WTC11 (cell line): ENCODE results near the gene KLRF1. TPM values are rescaled to one million over a fixed set of nuclear protein-coding genes. Genes with fewer than 3 reads are reported as not detected.

Source experiments
- ATAC-seq: fragments of 200-7000 bp; cut with Tn5 transposase; 2 replicates; pipeline ENCODE4 v1.10.0; 2021; ENCODE audit warnings: mild to moderate bottlenecking, moderate library complexity
- CTCF ChIA-PET: fragments of 300-600 bp; sonication (Branson Sonifier 250); formaldehyde crosslinking; loops from one replicate; lab custom pipeline; 2021; ENCODE audit warnings: antibody characterized with exemption; lab: Charles Lee
- POLR2A ChIA-PET: fragments of 350-600 bp; sonication (Branson Sonifier 250); formaldehyde crosslinking; loops from one replicate; lab custom pipeline; 2021; ENCODE audit warnings: antibody characterized with exemption; lab: Charles Lee
- DNase-seq: peaks from one replicate; pipeline ENCODE4 v3.0.0; 2021; ENCODE audit warnings: low spot score
- H3K27ac Mint-ChIP-seq: 2 replicates; pipeline ENCODE4 v1.8.0; 2021; ENCODE audit warnings: mixed read lengths
- H3K27me3 Mint-ChIP-seq: 2 replicates; pipeline ENCODE4 v1.8.0; 2021; ENCODE audit warnings: low read depth, mild to moderate bottlenecking, moderate library complexity, mixed read lengths
- H3K36me3 Mint-ChIP-seq: 2 replicates; pipeline ENCODE4 v1.8.0; 2021; ENCODE audit warnings: mixed read lengths
- H3K4me1 Mint-ChIP-seq: 2 replicates; pipeline ENCODE4 v1.8.0; 2022; ENCODE audit warnings: mixed read lengths
- H3K4me3 Mint-ChIP-seq: 2 replicates; pipeline ENCODE4 v1.8.0; 2021; ENCODE audit warnings: mild to moderate bottlenecking, moderate library complexity, mixed read lengths
- H3K9me3 Mint-ChIP-seq: 2 replicates; pipeline ENCODE4 v1.8.0; 2021; ENCODE audit warnings: mixed read lengths
- ATF1 ChIP-seq: sonication (generic); formaldehyde crosslinking; IDR thresholded peaks from 2 replicates; pipeline ENCODE4 v1.8.1; 2023; ENCODE audit warnings: mild to moderate bottlenecking, moderate library complexity, missing genetic modification reagents
- ATF6 ChIP-seq: sonication (generic); formaldehyde crosslinking; IDR thresholded peaks from 2 replicates; pipeline ENCODE4 v1.8.1; 2023; ENCODE audit warnings: mild to moderate bottlenecking, missing genetic modification reagents
- CBFB ChIP-seq: sonication (generic); formaldehyde crosslinking; IDR thresholded peaks from 2 replicates; pipeline ENCODE4 v1.8.1; 2022; ENCODE audit warnings: mild to moderate bottlenecking, low read depth, missing genetic modification reagents
- E2F5 ChIP-seq: sonication (generic); formaldehyde crosslinking; IDR thresholded peaks from 2 replicates; pipeline ENCODE4 v1.8.1; 2022; ENCODE audit warnings: mild to moderate bottlenecking, moderate library complexity, missing genetic modification reagents
- EMX1 ChIP-seq: fragments of 250-450 bp; sonication (Bioruptor Pico); IDR thresholded peaks from 2 replicates; pipeline ENCODE4 v1.8.0; 2021; ENCODE audit warnings: mild to moderate bottlenecking
- FOXP4 ChIP-seq: sonication (generic); formaldehyde crosslinking; IDR thresholded peaks from 2 replicates; pipeline ENCODE4 v1.8.0; 2022; ENCODE audit warnings: mild to moderate bottlenecking, missing genetic modification reagents
- GABPB1 ChIP-seq: sonication (generic); formaldehyde crosslinking; IDR thresholded peaks from 2 replicates; pipeline ENCODE4 v1.8.1; 2023; ENCODE audit warnings: mild to moderate bottlenecking, missing genetic modification reagents
- GRHL2 ChIP-seq: fragments of 250-450 bp; sonication (Bioruptor Pico); IDR thresholded peaks from 2 replicates; pipeline ENCODE4 v1.8.0; 2022; ENCODE audit warnings: mild to moderate bottlenecking, moderate library complexity; ENCODE audit not compliant: insufficient replicate concordance, severe bottlenecking
- GTF2I ChIP-seq: fragments of 250-450 bp; sonication (Bioruptor Pico); conservative IDR thresholded peaks from 2 replicates; pipeline ENCODE4 v1.4.0; 2021; ENCODE audit warnings: mild to moderate bottlenecking
- JAZF1 ChIP-seq: fragments of 250-450 bp; sonication (Bioruptor Pico); IDR thresholded peaks from 2 replicates; pipeline ENCODE4 v1.9.0; 2021; ENCODE audit warnings: moderate library complexity, mild to moderate bottlenecking, inconsistent platforms
- NFATC4 ChIP-seq: fragments of 250-450 bp; sonication (Bioruptor Pico); IDR thresholded peaks from 2 replicates; pipeline ENCODE4 v1.9.0; 2021; ENCODE audit warnings: mild to moderate bottlenecking
- PREB ChIP-seq: sonication (generic); formaldehyde crosslinking; IDR thresholded peaks from 2 replicates; pipeline ENCODE4 v1.8.1; 2022; ENCODE audit warnings: mild to moderate bottlenecking, missing genetic modification reagents, moderate library complexity, borderline replicate concordance
- STAT6 ChIP-seq: sonication (generic); formaldehyde crosslinking; conservative IDR thresholded peaks from 2 replicates; pipeline ENCODE4 v1.8.1; 2023; ENCODE audit warnings: mild to moderate bottlenecking, low read depth, missing genetic modification reagents, moderate library complexity
- ZNF281 ChIP-seq: sonication (generic); formaldehyde crosslinking; IDR thresholded peaks from 2 replicates; pipeline ENCODE4 v1.8.0; 2023; ENCODE audit warnings: mild to moderate bottlenecking, missing genetic modification reagents
- ZNF671 ChIP-seq: fragments of 250-450 bp; sonication (Bioruptor Pico); IDR thresholded peaks from 2 replicates; pipeline ENCODE4 v1.8.0; 2021; ENCODE audit warnings: mild to moderate bottlenecking
- total RNA-seq: library from RNA; stranded (reverse); gene quantifications from 3 replicates; pipeline ENCODE4 v1.2.3, GENCODE V29; 2021

KLRF1 gene
- total RNA-seq, 1 experiment from 2014 or later = not detected

- ATAC-seq = no peak
Measured at GRCh38 chr12:9872162-9872561, 44.9 kb downstream of the KLRF1 start.

GRCh38 chr12:9872742-9873141 is 45.5 kb downstream of the KLRF1 start:
- ChIA-PET POLR2A (no interaction called here), CTCF (interaction anchor here (1.2 to 1.6 kb wide), 3 partner anchors 59 to 281 kb away, joined by 3 to 4 read pairs (median 4); no protein-coding TSS in a partner anchor)
- Mint-ChIP-seq H3K4me1 (peaks cover 22% of the 10 kb centered on the region), H3K27ac (no peak overlapping the region), H3K36me3 (no peaks in the 10 kb centered on the region), H3K4me3 (no peak overlapping the region), H3K9me3 (peaks cover 6% of the 10 kb centered on the region), H3K27me3 (no peaks in the 10 kb centered on the region; the same call in 1 of the 2 replicates)
- ATAC-seq (no peak), DNase-seq (no peak)
- TF ChIP-seq GTF2I (CRISPR knock-in tag) (no peak), FOXP4 (CRISPR knock-in tag) (no peak), STAT6 (CRISPR knock-in tag) (no peak), ZNF671 (CRISPR knock-in tag) (no peak), JAZF1 (CRISPR knock-in tag) (no peak), EMX1 (CRISPR knock-in tag) (no peak), NFATC4 (no peak), ATF1 (CRISPR knock-in tag) (no peak)

More at GRCh38 chr12:9872162-9872561, 44.9 kb downstream of the KLRF1 start:
- Mint-ChIP-seq H3K36me3 (no peaks in the 10 kb centered on the region), H3K4me1 (peaks cover 22% of the 10 kb centered on the region), H3K27me3 (no peaks in the 10 kb centered on the region), H3K9me3 (peaks cover 6% of the 10 kb centered on the region), H3K27ac (no peak overlapping the region), H3K4me3 (no peak overlapping the region)
- ChIA-PET POLR2A (no interaction called here), CTCF (interaction anchor here (1.2 to 1.6 kb wide), 3 partner anchors 58 to 281 kb away, joined by 3 to 4 read pairs (median 4); no protein-coding TSS in a partner anchor)
- TF ChIP-seq ZNF281 = no peak
- TF ChIP-seq CBFB (CRISPR knock-in tag) = no peak
- no peak for TF ChIP-seq E2F5 (CRISPR knock-in tag)
- no peak for TF ChIP-seq GABPB1 (CRISPR knock-in tag)
- TF ChIP-seq ATF6 (CRISPR knock-in tag) = no peak
- no peak for TF ChIP-seq GRHL2 (CRISPR knock-in tag)
- no peak for TF ChIP-seq PREB (CRISPR knock-in tag)
- no peak for DNase-seq
